Activated CD4-positive, alpha-beta T cell treated with anti-CD3 and anti-CD28 coated beads, Interleukin-2, amount 50 U/mL, for 16 hours (primary cell): ENCODE data around the gene AMOT.

Experiments used
- DNase-seq: peaks from one replicate; pipeline ENCODE4 v3.0.0-alpha.2; 2020

Gene AMOT

GRCh38 chrX:112798736-112799135 is 41.9 kb downstream of the AMOT start:
- DNase-seq = no peak

DNA sequence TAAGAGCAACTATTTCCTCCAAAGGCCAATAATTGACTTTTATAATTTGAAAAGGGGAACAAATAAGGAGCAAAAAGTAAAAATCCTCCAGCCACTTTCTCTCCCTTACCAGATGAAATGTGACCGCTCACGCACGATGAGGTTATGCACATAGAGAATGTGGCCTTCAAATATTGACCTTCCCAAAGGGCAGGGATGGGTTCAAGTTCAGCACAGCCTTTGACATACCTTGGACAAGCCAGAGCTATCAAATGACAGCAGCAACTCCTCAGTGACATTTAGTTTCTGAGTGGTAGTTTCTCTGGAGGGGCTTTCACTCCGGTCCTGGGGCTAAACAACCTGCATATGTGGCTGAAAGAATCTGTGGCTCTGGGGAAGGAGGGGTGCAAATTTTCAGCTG is 50.7 kb downstream of the AMOT start:
- DNase-seq = no peak

DNA sequence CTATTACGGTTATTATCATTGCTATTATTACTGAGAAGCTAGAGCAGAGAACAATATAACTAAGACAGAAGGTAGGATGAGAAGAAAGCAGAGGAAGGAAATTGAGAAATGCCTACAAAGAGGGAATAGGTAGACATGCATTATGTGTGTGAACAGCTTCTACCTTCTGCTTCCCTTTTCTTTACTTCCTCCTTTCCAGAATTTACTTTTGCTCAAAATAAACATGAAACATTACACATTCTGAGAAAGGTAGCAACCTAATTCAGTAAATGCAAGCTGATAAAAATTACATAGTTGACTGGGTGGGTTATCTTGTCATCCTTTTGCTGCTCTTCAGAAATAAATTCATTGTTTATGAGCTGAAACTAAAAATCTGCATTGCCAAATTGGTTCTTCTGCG is 54.6 kb downstream of the AMOT start:
- DNase-seq = no peak

GRCh38 chrX:112785344-112785743 is 55.3 kb downstream of the AMOT start:
- DNase-seq = no peak

DNA sequence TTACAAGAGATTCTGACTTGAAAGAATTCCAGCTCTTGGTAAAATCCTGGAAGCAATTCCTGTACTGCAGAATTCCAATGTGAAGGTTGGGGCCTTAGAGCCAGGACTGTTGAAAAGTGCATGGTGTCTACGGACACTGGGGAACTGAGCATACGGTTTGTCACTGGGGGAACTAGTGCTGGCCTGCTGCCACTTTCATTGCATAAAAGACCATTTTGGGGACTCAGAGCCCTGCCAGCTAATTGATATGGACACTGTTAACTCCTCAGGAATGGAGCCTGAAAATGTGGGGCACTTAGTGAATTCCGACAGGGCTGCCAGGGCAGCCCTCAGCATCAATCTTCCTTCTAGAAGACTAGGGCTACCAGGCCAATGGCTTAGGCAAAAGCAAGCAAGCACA is 55.9 kb downstream of the AMOT start:
- DNase-seq = no peak

- no peak for DNase-seq
Observed at GRCh38 chrX:112779139-112779538, 61.5 kb downstream of the AMOT start.

DNA sequence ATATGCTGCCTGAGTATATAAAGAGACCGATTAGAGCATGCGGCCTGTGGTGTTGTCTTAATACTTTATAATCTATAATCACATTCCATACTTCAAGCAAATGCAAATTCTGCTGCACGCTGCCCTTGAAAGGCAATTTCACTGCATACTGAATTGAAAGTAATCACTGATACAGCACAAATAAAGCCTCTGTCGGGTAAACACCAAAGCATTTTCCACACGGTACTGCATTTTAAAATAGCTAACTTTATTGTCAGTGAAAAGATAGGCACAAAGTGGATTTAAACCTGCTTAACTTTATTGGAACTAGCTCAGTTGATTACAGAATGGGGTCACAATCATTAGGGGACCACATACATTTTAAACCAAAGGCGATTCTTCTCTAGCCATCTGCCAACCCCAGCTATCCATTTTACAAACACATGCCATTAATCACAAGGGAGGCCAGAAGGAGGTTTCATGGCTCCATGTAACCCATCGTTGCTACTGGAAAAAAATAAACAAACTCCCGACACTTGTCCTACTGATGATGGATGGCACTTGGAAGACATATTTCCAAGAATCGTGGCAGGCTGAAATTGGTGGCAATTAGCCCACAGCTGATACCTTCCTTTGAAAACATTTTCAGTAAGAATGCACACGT is 65.9 kb downstream of the AMOT start:
- no peak for DNase-seq

- DNase-seq = no peak
Observed at GRCh38 chrX:112774142-112774541, 66.5 kb downstream of the AMOT start.

DNA sequence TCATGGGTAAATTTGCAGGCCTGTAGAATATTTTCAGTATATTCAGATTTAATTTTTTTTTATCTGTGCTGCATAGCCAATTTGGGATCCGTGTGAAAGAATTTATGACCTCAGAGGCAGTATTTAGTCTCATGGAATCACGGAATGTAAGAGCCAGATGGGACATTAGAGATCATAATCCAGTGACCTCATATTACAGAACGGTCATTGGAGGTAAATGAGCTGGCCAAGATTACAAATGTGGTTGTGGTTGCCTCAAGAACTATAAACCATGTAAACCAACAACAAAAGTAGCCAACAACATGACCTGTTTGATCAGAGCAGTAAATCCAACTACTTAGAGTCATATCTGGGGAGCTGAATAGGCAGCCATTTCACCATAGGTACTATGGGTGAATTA is 71.6 kb downstream of the AMOT start:
- DNase-seq = no peak

DNA sequence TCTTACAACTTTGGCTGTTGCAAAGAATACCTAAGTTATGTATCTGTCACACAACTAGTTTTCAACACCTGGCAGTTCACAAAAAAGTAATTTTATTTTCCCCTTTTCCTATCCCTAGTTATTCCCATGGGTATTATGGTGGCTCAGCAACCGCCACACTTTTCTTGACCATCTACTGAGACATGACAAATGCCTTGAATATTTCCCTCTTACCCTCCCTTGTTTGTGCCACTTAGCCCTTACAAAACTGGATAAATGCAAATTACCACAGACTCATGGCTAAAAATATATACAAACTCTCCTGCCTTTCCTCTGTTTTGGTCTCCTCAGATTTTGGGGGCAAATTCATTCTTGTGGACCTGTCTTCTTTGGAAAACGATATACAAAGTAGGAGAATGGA is 72.1 kb downstream of the AMOT start:
- no peak for DNase-seq

GRCh38 chrX:112766774-112767173 is 73.9 kb downstream of the AMOT start:
- DNase-seq = no peak

- DNase-seq = no peak
Observed at GRCh38 chrX:112761242-112762207, 79.1 kb downstream of the AMOT start.

DNA sequence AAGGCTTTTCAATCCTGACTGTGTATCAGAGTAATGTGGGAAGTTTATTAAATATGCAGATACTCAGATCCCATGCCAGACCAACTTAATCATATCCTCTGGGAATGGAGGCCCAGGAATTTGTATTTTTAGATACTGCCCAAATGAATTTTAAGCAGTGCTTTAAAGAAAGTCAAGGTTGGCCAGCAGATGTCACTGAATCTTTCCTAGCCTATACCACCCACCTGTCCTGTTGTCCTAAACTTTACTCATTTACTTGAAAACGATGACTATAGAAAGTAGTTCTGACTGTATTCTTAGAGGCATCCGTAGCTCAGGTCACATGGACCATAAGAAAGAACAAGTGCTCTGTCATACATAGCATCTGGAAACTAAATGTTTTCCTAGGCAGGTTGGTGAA is 79.9 kb downstream of the AMOT start:
- DNase-seq = no peak

DNA sequence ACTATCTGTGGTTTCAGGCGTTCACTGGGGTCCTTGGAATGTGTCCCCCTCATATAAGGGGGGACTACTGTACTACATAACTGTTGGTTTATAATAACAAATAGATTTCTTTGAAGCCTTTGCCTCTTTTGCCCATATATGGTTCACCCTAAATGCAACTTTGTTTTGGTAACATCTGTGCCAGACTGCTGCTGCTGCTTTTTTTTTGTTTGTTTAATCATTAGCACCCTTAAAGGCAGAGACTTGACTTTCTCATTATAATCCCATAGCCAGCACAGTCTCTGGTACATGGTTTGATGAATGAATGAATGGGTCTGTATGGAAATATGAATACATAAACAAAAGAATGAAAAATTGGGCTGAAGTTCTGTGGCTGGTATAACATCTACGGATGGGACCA is 80.7 kb downstream of the AMOT start:
- no peak for DNase-seq

DNA sequence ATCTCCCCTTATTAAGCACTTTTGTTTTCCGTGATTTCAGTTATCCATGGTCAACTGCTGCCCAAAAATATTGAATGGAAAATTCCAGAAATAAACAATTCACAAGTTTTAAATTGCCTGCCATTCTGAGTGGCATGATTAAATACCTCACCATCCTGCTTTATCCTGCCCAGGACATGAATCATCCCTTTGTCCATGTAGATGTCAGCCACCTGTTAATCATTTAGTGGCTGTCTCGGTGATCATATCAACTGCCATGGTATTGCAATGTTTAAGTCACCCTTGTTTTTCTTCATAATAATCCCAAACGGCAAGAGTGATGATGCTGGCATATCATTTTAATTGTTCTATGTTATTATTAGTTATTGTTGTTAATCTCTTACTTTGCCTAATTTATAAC is 81.1 kb downstream of the AMOT start:
- no peak for DNase-seq

GRCh38 chrX:112757946-112758345 is 82.7 kb downstream of the AMOT start:
- no peak for DNase-seq

DNA sequence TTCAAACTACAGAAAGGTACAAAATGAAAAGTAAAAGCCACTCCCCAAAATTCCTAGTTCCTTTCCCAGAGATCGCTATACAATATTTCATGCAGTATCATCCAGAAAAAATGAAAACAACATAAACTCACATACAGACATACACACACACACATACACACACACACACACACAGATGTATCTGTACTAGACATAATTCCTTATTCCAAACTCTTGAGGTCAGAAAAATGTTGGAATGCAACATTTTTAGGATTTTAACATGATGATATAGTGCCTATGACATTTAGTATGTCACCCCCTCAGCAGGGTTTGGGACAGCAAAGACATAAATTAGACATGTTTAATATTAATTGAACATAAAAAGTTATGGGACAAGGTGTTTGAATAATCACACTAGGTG is 87.5 kb downstream of the AMOT start:
- DNase-seq = no peak

DNA sequence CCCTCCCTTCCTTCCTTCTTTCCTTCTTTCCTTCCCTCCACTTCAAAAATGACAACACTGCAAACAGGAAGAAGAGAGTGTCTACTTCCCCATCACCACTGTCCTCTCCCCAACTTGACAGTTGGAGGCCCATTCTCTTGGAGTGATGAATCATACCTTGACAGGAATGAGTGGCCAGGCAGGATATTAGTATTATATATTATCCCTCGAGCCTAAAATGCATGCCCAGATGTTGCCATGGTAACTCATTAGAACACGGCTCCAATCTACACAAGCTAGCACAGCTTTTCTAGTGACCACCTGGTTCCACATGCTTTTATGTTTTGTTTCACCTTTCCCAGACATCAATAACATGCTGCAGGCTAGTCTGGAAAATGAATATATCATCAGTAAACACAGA is 89.6 kb downstream of the AMOT start:
- no peak for DNase-seq

DNA sequence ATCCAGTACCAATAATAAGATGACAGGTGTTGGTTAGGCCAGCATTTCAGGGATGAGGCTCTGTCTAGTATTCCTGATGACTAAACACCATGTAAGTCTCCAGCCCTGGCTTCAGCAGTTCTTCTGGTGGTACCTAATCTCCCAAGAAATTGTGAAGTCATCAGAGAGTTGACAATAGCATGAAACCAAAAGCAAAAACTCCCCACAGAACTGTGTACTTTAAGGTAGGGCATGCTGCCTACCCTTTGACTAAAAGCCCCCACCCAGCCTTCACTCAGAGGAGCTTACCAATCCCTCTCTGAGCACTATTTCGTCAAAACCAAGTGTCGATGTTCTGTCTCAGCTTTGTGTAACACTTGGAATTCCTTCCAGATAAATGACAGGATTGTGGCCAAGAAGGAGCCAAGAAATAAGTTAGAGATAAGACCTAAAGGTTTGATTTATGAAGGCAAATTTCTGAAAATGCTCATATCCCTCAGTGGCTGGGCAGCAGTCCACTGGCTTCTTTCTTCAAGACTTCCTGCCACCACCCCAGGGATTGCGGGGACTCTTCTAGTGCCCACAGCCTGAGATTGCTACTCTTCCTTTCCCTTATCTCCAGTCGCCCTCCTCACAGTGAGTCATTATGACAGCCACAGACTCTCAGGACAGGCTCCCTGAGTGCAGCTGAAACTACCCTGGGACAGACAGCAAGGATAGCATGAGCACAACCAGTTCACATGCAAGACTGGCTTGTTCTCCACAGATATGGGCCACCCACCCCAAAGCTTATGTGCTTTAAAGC is 93.6 kb downstream of the AMOT start:
- no peak for DNase-seq

DNA sequence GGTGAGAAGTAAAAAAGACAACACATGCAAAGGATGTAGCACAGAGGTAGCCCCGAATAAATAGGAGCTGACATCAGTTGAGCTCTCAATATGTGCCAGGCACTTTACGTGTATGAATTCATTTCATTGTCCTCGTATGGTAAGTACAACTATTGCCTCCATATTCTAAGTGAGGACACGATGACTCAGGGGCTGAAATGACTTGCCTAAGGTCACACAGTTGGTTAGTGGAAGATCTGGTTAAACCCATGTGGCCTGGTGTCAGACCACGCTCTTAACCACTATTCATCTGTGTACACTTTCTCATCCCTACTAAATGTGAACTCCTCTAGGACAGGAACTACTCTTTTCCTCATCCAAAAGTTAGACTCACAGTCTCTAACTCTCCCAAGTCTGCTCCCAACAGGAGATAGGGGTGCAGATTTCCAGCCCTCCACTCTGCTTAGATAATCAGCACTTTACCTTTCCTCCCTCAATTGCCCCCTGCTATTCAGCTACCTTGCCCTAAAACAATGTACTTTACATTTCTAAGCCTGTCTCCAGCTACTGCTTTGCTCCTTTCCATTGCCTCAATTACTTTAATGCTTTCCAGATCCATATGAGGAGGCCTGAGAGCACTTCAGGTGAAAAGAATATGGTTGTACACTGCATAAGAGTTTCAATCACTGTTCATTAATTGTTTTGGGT is 102.1 kb downstream of the AMOT start:
- peak; percentile 52 for DNase-seq

GRCh38 chrX:112736310-112736709 is 104.3 kb downstream of the AMOT start:
- DNase-seq = no peak

GRCh38 chrX:112735147-112735546 is 105.5 kb downstream of the AMOT start:
- no peak for DNase-seq

GRCh38 chrX:112734290-112734689 is 106.3 kb downstream of the AMOT start:
- DNase-seq = no peak
